Activated naive CD8-positive, alpha-beta T cell treated with anti-CD3 and anti-CD28 coated beads, Interleukin-2, amount 10 ng/mL, durations not matched to agents 7 days and 5 days (primary cell): ENCODE data around the gene PARD3. TPM values are rescaled to one million over a fixed set of nuclear protein-coding genes. Genes with fewer than 3 reads are reported as not detected.

Source experiments
- ATAC-seq: fragments of 150-1000 bp; cut with Tn5 transposase; one replicate; pipeline ENCODE4 v1.10.0; 2021; ENCODE audit warnings: low read depth, moderate library complexity
- POLR2A ChIA-PET: fragments of 350-600 bp; sonication (Branson Sonifier 250); formaldehyde crosslinking; loops from one replicate; lab custom pipeline; 2021; ENCODE audit warnings: antibody characterized with exemption; lab: Charles Lee
- DNase-seq: peaks from one replicate; pipeline ENCODE4 v3.0.0; 2021
- H3K27ac Mint-ChIP-seq: one replicate; pipeline ENCODE4 v1.8.0; 2022; ENCODE audit warnings: mild to moderate bottlenecking, mixed read lengths
- H3K27me3 Mint-ChIP-seq: one replicate; pipeline ENCODE4 v1.8.0; 2022; ENCODE audit warnings: mild to moderate bottlenecking, moderate library complexity, mixed read lengths
- H3K36me3 Mint-ChIP-seq: one replicate; pipeline ENCODE4 v1.8.0; 2021; ENCODE audit warnings: mild to moderate bottlenecking, mixed read lengths
- H3K4me1 Mint-ChIP-seq: one replicate; pipeline ENCODE4 v1.8.0; 2021; ENCODE audit warnings: mixed read lengths
- H3K4me3 Mint-ChIP-seq: one replicate; pipeline ENCODE4 v1.8.0; 2022; ENCODE audit warnings: mild to moderate bottlenecking, moderate library complexity, mixed read lengths
- H3K9me3 Mint-ChIP-seq: one replicate; pipeline ENCODE4 v1.8.0; 2021; ENCODE audit warnings: mixed read lengths
- total RNA-seq, 2 experiments: library from RNA; stranded (reverse); gene quantifications; one replicate each; pipeline ENCODE4 v1.2.3, GENCODE V29; 2021

The PARD3 gene
- total RNA-seq, 2 experiments from 2014 or later, result 0.48 to 0.55 TPM

DNA sequence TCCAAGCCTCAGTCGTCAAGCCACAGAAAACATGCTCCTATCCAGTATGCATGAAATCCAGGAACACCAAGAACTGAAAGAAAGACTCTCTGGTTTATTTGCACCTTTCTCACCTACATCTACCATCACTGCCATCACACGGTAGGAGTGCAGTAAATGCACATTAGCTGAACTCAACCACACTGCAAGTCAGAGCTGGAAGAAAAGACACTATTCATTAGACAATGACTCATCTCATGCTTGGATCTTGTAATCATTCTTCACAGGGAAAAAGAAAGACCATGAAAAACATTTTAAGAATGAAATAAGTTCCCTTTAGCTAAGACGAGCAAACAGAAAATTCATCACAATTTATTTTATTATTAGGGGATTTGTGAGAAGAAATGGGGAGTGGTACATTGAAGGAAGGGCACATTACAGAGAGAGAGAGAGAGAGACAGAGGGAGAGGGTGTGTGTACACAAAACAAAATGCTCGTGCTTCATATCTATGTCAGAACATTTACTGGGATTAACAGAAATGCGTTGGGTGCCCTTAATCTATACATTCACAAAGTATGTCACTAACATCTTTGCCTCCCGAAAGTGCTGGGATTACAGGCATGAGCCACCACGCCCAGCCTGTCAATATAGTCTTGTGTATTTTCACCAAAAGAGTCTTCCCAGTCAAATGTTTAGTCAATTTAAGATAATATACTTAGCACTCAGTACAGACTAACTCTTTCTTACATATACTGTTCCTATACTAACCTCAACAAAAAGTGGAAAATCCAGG lies 324.9 kb downstream of the PARD3 start:
- Mint-ChIP-seq H3K4me1 (no peaks in the 10 kb centered on the region), H3K4me3 (no peak overlapping the region), H3K27me3 (no peaks in the 10 kb centered on the region), H3K27ac (no peak overlapping the region), H3K9me3 (no peaks in the 10 kb centered on the region), H3K36me3 (no peaks in the 10 kb centered on the region)
- POLR2A ChIA-PET, result no interaction called here
- ATAC-seq, result no peak
- no peak for DNase-seq

GRCh38 chr10:34489411-34489810 lies 325.7 kb downstream of the PARD3 start:
- POLR2A ChIA-PET, result no interaction called here
- H3K9me3 Mint-ChIP-seq, result no peaks in the 10 kb centered on the region
- H3K4me3 Mint-ChIP-seq, result no peak overlapping the region
- no peaks in the 10 kb centered on the region for H3K36me3 Mint-ChIP-seq
- H3K4me1 Mint-ChIP-seq, result no peaks in the 10 kb centered on the region
- ATAC-seq, result no peak
- H3K27ac Mint-ChIP-seq, result no peak overlapping the region
- DNase-seq, result no peak
- no peaks in the 10 kb centered on the region for H3K27me3 Mint-ChIP-seq

GRCh38 chr10:34488476-34489130 lies 326.5 kb downstream of the PARD3 start:
- Mint-ChIP-seq H3K9me3 (no peaks in the 10 kb centered on the region), H3K4me1 (no peaks in the 10 kb centered on the region), H3K4me3 (no peak overlapping the region), H3K27ac (no peak overlapping the region), H3K36me3 (no peaks in the 10 kb centered on the region), H3K27me3 (no peaks in the 10 kb centered on the region)
- POLR2A ChIA-PET, result no interaction called here
- no peak for DNase-seq
- ATAC-seq, result no peak

- no peak for DNase-seq
- Mint-ChIP-seq H3K4me3 (no peak overlapping the region), H3K36me3 (no peaks in the 10 kb centered on the region), H3K9me3 (no peaks in the 10 kb centered on the region), H3K27me3 (no peaks in the 10 kb centered on the region), H3K27ac (no peak overlapping the region), H3K4me1 (no peaks in the 10 kb centered on the region)
- no peak for ATAC-seq
- POLR2A ChIA-PET, result no interaction called here
These were observed 329.1 kb downstream of the PARD3 start for GRCh38 chr10:34486008-34486407.

GRCh38 chr10:34484164-34484563 lies 330.9 kb downstream of the PARD3 start:
- DNase-seq, result no peak
- no peaks in the 10 kb centered on the region for H3K27me3 Mint-ChIP-seq
- H3K4me1 Mint-ChIP-seq, result no peaks in the 10 kb centered on the region

DNA sequence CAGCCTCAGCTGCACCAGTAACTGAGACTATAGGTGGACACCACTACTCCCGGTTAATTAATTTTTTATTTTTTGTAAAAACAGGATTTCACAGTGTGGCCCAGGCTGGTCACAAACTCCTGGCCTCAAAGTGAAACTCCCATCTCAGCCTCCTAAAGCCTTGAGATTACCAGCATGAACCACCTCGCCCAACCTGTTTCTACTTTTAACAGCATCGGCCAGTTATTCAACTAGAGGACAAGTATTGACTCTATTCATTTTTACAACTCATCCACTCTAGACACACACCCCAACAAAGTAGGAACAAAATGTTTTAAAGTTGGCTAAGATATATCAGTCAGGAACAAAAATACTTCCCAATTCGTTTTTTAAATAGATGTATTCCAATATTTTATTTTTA lies 334.8 kb downstream of the PARD3 start:
- Mint-ChIP-seq H3K4me3 (no peak overlapping the region), H3K36me3 (no peaks in the 10 kb centered on the region)

More at GRCh38 chr10:34484164-34484563, 330.9 kb downstream of the PARD3 start:
- H3K9me3 Mint-ChIP-seq, result no peaks in the 10 kb centered on the region
- no peak for ATAC-seq
- H3K27ac Mint-ChIP-seq, result no peak overlapping the region
- H3K4me3 Mint-ChIP-seq, result no peak overlapping the region
- H3K36me3 Mint-ChIP-seq, result no peaks in the 10 kb centered on the region
- POLR2A ChIA-PET, result no interaction called here

DNA sequence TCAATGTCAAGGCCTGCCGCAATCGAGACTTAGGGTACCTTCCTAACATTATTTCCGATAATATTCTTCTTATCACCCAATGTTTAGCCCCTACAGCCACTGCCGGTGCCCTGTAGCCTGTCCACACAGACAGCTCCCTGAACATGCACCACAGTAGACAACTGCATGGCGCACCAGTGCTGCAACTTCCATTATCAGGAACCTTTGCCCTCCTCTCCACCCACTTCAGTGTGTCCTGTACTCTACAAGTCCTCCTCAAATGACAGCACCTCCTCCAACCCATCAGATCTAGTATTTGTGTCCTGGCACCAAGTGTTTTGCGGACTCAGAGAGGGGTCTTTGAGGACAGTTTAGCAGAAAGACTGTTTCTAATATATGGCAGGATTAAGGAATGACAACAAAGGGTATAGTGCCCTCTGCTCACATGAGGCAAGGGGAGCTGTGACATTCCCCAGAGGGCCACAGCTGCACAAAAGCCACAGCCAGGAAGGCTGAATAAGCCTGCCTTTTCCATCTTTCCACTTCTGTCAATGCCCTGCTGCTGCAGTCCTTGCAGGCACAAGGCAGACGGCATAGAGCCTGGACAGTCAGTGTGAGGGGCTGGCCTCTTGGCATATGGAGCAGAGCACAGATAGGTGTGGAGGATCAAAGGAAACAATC lies 335.4 kb downstream of the PARD3 start:
- Mint-ChIP-seq H3K9me3 (no peaks in the 10 kb centered on the region), H3K27me3 (no peaks in the 10 kb centered on the region), H3K4me3 (no peak overlapping the region), H3K4me1 (no peaks in the 10 kb centered on the region), H3K36me3 (no peaks in the 10 kb centered on the region), H3K27ac (no peak overlapping the region)
- no peak for ATAC-seq
- POLR2A ChIA-PET, result no interaction called here
- DNase-seq, result no peak

More for the DNA sequence above, 334.8 kb downstream of the PARD3 start:
- no peak for DNase-seq
- H3K9me3 Mint-ChIP-seq, result no peaks in the 10 kb centered on the region
- H3K4me1 Mint-ChIP-seq, result no peaks in the 10 kb centered on the region
- no peaks in the 10 kb centered on the region for H3K27me3 Mint-ChIP-seq
- H3K27ac Mint-ChIP-seq, result no peak overlapping the region
- ATAC-seq, result no peak
- POLR2A ChIA-PET, result no interaction called here

GRCh38 chr10:34477249-34477648 lies 337.8 kb downstream of the PARD3 start:
- H3K4me1 Mint-ChIP-seq, result no peaks in the 10 kb centered on the region
- H3K27ac Mint-ChIP-seq, result no peak overlapping the region
- no peak for DNase-seq
- POLR2A ChIA-PET, result no interaction called here
- H3K27me3 Mint-ChIP-seq, result no peaks in the 10 kb centered on the region
- H3K4me3 Mint-ChIP-seq, result no peak overlapping the region
- no peak for ATAC-seq
- no peaks in the 10 kb centered on the region for H3K9me3 Mint-ChIP-seq
- no peaks in the 10 kb centered on the region for H3K36me3 Mint-ChIP-seq

- DNase-seq (no peak), ATAC-seq (no peak)
- no peaks in the 10 kb centered on the region for H3K4me1 Mint-ChIP-seq
- H3K27ac Mint-ChIP-seq, result no peak overlapping the region
- no peaks in the 10 kb centered on the region for H3K27me3 Mint-ChIP-seq
- no peaks in the 10 kb centered on the region for H3K9me3 Mint-ChIP-seq
- POLR2A ChIA-PET, result no interaction called here
- no peaks in the 10 kb centered on the region for H3K36me3 Mint-ChIP-seq
- no peak overlapping the region for H3K4me3 Mint-ChIP-seq
These were observed 338.5 kb downstream of the PARD3 start for GRCh38 chr10:34476608-34477007.

- Mint-ChIP-seq H3K27ac (no peak overlapping the region), H3K4me1 (no peaks in the 10 kb centered on the region)
- no peak for ATAC-seq
These were observed 339.3 kb downstream of the PARD3 start for GRCh38 chr10:34475786-34476185.

DNA sequence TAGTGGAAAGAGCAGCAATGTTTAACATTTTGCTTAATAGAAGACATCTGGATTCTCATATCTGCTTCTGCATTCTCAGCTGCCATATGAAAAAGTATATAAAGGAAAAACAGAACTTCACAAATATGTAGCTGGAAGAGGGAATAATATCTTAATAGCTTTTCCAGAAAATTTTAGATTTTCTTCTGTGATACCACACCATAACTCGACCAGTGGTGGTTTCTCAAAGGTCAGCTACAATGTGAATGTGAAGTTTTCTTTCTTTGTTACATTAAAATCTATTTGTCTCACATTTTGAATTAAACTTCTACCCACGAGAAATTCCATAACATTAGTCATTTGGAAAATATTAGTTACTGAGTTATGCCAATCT lies 339.8 kb downstream of the PARD3 start:
- ATAC-seq (no peak), DNase-seq (no peak)
- H3K4me1 Mint-ChIP-seq, result no peaks in the 10 kb centered on the region
- H3K36me3 Mint-ChIP-seq, result no peaks in the 10 kb centered on the region
- H3K4me3 Mint-ChIP-seq, result no peak overlapping the region
- no peak overlapping the region for H3K27ac Mint-ChIP-seq
- no peaks in the 10 kb centered on the region for H3K9me3 Mint-ChIP-seq
- no peaks in the 10 kb centered on the region for H3K27me3 Mint-ChIP-seq
- POLR2A ChIA-PET, result no interaction called here

More at GRCh38 chr10:34475786-34476185, 339.3 kb downstream of the PARD3 start:
- Mint-ChIP-seq H3K4me3 (no peak overlapping the region), H3K36me3 (no peaks in the 10 kb centered on the region), H3K9me3 (no peaks in the 10 kb centered on the region), H3K27me3 (no peaks in the 10 kb centered on the region)
- POLR2A ChIA-PET, result no interaction called here
- DNase-seq, result no peak

DNA sequence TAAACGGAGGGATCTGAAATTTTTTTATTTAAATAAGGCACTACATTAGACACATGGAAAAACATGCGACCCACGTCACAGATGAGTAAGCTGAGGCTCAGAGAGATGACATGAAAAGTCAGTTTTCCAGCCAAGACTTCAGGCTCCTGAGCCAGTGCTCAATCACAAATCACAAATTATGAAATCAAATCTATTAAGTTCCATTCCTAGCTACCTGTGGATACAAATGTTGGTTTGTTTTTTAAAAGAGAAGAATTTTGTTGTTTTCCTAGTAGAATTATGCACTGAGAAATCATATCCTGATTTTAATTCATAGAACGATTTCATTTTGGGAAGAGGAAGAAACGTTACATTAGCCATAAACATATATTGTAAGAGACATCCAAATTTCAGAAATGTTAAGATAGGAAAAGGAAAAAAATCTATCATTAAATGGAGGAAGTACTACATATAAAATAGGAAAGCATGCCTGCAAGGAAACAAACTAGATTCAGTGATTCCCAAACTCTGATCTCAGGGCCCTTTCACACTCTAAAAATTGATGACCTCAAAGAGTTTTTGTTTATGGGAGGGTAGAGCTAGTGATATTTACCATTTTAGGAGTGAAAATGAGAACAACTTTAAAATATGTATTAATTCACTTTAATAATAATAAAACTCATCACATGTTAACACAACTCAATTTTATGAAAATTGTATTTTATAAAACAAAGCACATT lies 340.4 kb downstream of the PARD3 start:
- no peak for DNase-seq
- Mint-ChIP-seq H3K4me1 (no peaks in the 10 kb centered on the region), H3K27me3 (no peaks in the 10 kb centered on the region), H3K36me3 (no peaks in the 10 kb centered on the region), H3K4me3 (no peak overlapping the region), H3K9me3 (no peaks in the 10 kb centered on the region), H3K27ac (no peak overlapping the region)
- ATAC-seq, result no peak
- POLR2A ChIA-PET, result no interaction called here

- Mint-ChIP-seq H3K4me3 (no peak overlapping the region), H3K27me3 (no peaks in the 10 kb centered on the region)
- POLR2A ChIA-PET, result no interaction called here
These were observed 341.1 kb downstream of the PARD3 start for GRCh38 chr10:34474009-34474376.

More at GRCh38 chr10:34474009-34474376, 341.1 kb downstream of the PARD3 start:
- no peak for ATAC-seq
- Mint-ChIP-seq H3K4me1 (no peaks in the 10 kb centered on the region), H3K9me3 (no peaks in the 10 kb centered on the region), H3K27ac (no peak overlapping the region), H3K36me3 (no peaks in the 10 kb centered on the region)
- no peak for DNase-seq
